Mucosa of gallbladder (tissue), 1 donor: Measurements from ENCODE around the gene LMAN2L. TPM values are rescaled to one million over a fixed set of nuclear protein-coding genes. Genes with fewer than 3 reads are reported as not detected.
"Not testable (repeated sequence)": the region's sequence is repeated elsewhere in the genome, so short reads cannot be mapped to it uniquely, and the experiment has no call there.

Experiments used
- DNase-seq: peaks from one replicate; pipeline ENCODE4 v3.0.0-alpha.2; 2020; ENCODE audit warnings: low spot score
- total RNA-seq: library from RNA; stranded (reverse); gene quantifications from one replicate; pipeline ENCODE4 v1.2.1, GENCODE V29; 2021
- donor health status: DM: no; HTN: no; CAD: no.

Gene LMAN2L
- total RNA-seq, 1 donor from 2014 or later, result 28.0 TPM

DNA sequence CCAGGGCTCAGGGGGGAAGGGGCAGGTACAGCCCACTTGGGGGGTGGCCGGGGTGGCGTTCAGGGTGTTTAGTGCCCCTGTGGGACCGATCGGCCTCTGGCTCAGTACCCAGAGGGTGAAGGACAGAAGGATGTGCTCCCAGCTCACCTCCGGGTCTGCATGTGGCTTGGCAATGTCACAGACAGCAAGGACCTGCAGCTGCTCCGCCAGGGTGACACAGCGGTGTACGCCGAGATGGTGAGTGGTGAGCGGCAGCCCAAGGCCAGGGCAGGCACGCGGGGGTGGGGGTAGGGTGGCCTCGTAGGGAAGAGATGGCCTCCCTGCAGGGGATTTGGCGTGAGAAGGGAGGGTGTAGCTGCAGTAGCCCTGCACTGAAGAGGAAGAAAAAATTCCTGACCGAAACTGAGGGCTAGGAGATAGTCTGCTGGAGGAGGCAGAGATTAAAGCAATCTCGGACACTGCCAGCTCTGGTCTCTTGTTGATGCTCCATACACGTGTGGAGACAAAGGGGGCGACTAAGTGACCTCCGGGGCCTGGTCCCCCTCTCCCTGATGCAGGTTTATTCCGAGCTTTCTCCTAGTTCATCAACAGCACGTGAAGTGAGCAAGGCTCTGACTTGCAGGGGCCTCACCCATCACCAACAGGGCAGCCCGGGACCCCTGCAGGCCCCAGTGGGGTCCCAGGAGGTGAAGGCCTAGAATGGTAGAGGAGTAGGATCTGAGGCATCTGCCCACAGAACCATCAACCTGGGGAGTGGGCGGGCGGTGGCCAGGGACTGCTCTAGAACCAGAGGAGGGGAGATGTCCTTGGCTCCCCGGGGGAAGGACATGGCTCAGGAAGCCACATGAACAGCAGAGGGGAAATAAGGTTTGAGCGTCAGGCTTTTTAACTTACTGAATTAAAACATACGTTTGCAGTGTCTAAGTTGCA, 51.9 kb downstream of the LMAN2L start:
- DNase-seq, result no peak

DNA sequence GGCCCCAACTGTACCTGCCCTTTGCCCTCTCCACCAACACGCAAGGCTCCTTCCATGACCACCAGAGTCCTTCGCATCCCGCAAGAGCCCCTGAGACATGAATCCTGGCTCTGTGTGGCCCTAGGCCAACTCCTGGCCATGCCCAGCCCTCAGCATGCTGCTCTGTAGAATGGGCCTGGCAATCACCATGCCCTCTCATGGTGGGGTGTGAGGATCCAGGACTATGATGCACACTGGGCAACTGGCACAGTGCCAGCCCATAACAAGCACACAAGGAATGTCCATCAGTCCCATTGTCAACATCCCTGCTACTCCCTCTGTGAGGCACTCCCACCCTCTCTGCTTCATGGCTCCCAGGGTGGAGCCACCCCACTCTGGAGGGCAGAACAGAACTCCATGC, 52.6 kb downstream of the LMAN2L start:
- DNase-seq, result no peak

DNA sequence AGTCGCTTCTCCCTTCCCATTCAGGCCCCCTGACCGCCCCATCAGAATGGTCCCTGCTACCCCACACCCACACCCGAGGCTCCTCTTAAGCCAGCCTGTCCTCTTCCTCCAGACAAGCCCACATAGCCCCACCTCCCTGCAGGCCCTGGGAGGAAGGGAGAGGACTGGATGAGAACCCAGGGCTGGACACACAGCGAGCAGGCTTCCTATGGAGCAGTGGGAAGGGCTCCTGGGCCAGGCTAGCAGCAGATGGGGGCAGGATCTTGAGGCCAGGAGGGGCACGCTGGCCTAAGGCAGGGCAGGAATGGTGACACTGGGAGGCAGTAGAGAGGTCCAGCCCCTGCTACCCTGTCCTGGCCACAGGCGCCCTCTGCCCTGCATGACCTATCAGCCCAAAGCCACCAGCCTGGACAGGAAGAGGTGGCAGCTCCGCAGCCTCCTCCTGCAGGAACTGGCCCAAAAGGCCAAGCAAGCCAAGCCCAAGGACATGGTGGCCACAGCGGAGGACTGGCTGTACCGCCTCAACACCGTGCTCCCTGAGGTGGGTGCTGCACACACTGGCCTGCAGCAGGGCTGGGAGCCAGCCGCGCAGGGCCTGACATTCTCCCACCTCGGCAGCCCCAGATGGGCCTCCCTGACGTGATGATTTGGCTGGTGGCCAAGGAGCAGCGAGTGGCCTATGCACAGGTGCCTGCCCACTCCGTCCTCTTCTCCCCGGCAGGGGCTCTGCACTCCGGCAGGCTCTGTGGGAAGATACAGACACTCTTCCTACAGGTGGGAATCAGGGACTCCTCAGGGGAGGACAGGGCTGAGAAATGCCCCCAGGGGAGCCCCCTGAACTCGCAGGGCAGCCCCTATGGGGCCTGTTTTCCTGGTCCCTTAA, 54.0 kb downstream of the LMAN2L start:
- DNase-seq, result no peak

DNA sequence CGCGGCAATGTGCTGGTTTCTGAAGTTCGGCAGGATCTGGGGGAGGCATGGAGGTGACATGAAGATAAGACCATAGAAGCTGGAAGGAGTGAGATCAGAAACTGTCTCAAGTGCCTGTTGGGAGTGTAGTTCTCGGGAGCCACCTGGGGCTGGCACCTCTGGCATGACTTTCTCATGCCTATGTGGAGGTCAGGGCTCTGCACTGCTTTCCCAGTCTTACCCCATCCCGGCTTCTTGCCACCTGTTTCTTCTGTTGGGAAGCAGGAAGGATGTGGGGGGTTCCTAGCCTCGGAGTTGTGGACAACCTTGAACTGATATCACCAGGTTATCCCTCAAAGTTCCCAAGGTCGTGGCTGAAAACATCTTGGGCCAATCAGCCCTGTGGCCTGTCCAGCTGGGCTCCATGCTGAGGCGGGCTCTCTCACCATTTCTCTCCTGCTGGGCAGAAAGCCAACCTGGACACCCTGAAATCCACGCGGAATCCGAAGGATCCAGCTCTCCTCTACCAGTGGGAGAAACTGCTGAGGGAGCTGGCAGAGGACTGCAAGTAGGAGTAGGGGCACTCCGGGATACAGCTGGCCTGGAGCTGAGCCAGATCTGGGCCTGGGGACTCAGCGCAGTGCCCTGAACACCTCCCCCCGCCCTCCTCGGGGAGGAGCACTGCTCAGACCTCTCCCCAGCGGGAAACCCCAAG, 54.8 kb downstream of the LMAN2L start:
- no peak for DNase-seq

DNA sequence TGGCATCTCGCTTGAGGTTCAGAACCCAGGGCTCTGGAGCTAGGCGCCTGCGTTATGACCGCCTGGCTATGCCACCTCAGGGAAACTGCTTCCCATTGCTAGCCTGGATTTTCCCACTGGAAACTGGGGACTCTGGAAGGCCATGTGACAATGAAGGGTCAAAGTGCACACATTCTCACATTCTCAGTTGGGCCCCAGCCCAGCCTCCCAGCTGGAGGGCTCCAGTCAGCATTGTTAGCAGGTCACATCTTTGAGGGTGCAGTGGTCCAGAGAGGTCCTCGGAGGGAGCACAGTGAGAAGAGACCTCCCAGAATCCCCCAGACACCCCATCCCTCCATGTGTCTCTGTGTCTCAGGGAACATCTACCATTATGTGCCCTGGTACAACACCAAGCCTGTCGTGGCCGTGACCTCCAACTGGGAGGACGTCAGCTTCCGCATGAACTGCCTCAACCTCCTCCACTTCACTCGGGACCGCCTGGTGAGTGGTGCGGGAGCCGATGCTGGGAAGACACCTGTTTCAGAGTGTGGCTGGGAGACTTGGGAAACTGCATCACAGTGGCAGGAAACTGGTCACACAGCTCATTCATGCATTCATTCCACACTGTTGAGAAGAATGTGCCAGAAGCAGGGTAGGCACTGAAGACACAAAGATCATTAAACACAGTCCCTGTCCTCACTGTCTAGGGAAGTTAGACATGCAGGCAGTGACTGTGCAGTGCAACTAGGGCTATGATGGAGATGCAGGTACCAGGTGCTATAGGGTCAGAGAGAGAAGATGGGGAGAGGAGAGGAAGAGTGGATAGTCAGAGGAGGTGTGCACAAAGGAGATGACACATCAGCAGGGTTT, 55.7 kb downstream of the LMAN2L start:
- no peak for DNase-seq

DNA sequence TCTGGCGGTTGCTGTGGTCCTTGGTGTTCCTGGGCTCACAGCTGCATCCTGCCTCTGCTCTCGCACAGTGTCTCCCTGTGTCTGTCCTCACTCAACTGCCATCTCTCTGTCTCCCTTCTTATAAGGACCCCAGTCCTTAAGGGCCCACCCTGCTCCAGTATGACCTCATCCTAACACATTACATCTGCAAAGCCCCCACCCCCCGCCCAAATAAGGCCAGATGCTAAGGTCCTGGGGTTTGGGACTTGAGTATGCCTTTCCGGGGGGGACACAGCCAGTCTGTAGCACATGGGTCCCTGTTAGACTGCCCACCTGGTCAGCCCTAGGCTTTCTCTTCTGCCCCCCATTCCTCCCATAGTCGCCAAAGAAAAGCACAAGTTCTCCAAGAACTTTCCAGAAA, 56.6 kb downstream of the LMAN2L start:
- DNase-seq, result no peak

DNA sequence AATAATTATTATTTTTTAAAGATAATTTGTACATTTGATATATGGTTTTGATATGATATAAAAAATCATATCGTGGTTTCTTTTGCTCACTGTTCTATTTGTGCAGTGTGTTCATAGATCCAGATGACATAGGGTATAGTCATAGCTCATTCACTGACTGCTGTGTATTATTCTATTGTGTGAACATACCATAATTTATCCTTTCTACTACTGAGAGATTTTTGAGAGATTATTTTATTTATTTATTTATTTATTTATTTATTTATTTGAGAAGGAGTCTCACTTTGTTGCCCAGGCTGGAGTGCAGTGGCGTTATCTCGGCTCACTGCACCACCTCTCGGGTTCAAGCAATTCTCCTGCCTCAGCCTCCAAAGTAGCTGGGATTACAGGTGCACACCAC, 58.3 kb downstream of the LMAN2L start:
- DNase-seq, result no peak

DNA sequence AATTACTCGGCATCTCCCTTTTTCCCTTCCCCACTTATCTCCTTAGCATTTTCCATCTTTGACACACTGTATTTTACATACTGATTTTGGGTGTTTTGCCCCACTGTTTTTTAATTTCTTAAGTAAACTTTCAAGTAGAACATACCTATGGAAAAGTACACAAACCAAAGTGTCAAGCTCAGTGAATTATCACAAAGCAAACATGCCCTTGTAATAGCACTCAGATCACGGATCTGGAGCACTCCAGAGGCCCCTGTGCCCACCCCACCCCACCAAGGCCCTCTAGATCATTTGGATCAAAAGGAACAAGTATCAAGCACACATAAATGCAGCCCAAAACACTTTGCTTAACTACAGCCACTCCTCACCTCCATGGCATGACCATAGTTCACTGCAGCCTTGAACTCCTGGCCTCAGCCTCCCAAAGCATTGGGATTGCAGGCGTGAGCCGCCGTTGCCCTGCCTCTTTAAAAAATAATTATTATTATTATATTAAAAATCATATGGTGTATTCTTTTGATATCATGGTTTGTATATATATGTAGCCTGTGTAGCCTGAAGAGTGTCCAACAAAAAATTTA, 59.2 kb downstream of the LMAN2L start:
- DNase-seq, result no peak

DNA sequence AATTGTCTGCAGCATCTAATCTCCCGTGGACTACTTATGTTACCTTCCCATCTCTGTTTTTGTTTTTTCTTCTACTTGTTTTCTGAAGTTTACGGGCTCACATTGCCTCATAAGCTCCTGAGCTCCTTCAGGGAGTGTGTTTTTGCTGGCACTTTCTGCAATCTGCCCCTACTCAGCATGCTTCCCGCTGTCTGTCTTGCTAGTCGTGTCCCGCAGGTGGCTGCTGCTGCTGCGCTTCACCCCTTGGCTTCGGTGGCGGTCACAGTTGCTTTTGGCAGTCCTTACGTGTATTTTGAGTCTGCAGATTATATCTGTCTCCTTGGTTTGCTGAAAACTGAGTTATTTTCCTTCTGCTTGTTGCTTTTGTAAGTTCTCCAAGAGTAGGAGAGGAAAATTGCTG, 60.0 kb downstream of the LMAN2L start:
- no peak for DNase-seq

DNA sequence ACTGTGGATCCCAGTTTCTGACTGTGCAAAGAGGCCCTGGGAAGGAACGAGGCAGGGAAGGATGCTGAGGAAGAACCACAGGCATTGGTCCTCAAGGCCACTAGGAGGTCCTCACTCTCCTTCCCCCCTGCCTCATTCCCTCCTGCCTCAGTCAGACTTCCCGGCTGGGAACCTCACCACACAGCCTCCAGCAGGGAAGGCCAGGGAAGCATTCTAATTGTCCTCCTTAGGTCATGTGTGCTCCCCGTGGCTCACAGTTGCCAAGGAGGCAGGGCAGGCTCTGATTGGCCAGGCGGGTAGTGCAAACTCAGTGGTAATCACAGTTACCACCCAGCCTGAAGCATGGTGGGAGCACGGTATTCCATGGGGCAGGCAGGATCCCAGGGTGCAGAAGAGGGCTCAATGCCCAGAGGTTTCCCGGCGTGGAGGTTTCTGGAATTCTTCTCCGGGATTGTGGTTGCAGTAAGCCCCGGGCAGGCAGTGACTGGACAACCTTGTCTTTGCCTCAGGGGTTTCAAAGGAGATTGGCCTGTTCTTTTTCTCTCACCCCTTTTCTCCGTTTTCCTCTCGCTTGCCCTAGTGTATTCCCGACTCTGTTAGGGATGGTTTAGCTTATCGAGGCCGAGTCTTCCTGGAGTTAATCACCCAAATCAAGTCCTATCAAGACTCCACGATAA, 70.2 kb downstream of the LMAN2L start:
- no peak for DNase-seq

DNA sequence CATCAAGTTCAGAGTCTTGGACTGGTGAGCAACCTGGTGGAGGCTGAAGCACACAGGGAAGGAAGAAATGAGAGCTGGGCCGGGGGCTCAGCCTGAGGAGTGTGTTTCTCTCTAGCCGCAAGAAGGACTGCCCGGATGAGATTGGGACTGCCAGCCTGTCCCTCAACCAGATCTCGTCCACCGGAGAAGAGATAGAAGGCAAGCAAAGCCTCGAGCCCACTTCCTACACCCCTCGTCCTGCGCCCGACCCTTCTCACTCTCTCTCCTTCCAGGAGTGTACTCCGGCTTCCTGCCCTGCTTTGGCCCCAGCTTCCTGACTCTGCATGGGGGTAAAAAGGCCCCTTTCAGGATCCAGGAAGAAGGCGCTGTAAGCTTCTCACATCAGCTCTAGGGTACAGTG, 71.1 kb downstream of the LMAN2L start:
- DNase-seq, result no peak

DNA sequence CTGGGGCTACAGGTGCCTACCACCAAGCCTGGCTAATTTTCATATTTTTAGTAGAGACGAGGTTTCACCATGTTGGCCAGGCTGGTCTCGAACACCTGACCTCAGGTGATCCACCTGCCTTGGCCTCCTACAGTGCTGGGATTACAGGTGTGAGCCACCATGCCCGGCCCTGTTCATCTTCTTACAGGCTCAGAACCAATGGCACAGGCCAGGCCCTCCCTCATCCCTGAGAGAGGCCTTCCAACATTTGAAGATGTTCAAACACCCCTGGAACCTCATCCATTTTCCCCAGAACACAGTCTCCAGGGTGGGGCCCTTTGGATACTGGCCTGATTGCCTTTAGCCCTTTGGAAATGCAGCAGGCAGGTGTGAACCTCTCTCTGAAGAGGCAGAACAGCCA, 74.1 kb downstream of the LMAN2L start:
- not testable (repeated sequence) for DNase-seq

DNA sequence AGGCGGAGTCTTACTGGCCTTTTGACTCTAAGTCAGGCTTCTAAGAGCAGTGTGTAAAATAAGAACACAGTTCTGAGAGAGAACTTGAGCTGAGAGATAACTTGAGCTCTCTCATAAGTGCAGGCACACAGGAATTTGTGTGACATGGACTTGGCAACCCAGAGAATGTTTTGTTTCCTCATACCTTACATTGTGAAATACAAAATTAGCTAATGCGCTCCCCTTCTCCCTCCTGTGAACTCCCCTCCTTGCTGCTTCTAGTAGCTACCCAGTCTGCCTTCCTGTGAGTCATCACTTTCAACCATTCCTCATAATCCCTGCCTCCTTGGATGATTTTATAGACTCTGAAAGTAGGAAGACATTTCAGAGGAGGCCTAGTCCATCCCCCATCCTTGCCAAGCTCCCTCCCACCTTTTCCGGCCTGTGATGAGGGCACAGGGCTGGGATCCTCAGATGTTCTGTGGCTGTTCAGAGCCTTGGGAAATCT, 74.7 kb downstream of the LMAN2L start:
- no peak for DNase-seq

DNA sequence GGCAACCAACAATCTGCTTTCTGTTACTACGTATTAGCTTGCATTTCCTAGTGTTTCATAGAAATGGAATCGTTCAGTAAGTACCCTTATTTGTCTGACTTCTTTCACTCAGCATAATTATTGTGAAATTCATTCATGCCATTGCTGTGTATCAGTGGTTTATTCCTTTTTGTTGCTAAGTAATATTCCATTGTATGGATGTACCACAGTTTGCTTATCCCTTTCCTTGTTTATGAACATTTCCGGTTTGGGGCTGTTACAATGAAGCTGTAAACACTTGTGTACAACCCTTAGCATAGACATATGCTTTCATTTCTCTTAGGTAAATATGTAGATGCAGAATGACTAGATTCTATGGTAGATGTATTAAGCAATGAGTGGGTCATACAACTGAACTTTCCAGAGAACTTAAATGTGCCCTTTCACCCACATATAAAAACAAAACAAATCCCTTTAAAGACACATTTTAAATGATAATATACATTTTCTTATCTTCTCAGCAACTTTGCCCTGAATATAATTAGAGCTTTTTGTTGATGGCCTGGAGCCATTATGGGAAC, 75.4 kb downstream of the LMAN2L start:
- DNase-seq, result no peak

DNA sequence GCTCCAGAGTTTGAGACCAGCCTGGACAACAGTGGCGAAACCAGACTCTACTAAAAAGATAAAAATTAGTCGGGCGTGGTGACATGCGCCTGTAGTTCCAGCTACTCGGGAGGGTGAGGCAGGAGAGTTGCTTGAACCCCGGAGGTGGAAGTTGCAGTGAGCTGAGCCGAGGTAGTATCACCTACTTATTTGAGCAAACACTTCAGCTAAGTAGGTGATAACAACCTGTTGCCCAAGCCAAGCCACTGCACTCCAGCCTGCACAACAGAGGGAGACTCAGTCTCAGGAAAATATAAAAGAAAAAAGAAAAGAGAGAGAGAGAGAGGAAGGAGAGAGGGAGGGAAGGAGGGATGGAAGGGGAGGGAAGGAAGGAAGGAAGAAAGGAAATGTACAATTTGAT, 76.0 kb downstream of the LMAN2L start:
- no peak for DNase-seq

DNA sequence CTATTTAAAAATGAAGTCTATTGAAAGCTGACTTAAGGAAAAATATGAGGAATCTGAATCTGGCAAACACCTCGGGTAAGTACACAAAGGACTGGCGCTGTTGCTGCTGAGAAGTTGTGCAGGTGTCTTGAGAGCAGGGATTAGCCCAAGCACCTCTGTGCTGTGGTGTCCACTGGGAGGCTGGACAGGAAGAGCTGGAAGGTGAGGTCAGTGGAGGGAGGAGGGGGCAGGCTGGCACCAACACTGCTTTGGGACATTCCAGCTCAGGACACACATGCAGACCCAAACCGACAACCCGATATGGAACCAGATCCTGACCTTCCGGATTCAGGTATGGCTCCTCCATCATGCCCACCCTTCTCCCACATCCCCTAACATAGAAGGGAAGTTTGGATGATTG, 76.7 kb downstream of the LMAN2L start:
- no peak for DNase-seq

DNA sequence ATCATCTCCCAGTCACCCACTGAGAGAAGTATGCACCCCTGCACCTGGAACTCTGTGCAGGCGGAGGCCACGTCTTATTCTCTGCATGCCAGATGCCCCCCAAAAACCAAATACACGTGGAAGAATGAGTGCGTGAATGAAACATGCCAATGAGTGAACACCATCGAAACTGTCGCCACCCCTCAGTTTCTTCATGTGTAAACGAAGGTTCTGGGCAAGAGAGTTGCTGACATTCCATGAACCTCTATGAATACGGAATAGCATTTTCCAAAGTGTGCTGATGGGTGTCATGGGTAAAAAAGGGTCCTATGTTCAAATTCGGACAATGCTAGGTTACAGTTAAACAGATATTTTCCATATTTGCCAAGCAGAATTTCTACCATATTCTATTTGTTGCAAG, 77.5 kb downstream of the LMAN2L start:
- no peak for DNase-seq

DNA sequence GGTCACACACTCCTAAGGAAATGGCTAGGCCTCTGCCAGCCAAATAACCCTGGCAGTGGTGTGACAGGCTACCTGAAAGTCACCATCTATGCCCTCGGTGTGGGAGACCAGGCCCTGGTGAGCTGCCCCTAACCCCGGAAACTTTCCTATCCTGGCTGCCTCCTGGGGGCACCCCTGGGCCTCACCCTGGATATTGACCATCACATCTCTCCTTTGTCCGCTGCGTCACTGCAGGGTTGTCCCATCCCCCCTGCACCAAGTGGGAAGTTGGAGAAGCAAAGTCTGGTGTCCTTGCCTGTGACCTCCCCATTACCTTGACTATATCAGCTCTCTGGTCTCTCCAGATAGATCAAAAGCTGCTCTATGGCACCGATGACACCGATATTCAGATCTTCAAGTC, 78.5 kb downstream of the LMAN2L start:
- no peak for DNase-seq

DNA sequence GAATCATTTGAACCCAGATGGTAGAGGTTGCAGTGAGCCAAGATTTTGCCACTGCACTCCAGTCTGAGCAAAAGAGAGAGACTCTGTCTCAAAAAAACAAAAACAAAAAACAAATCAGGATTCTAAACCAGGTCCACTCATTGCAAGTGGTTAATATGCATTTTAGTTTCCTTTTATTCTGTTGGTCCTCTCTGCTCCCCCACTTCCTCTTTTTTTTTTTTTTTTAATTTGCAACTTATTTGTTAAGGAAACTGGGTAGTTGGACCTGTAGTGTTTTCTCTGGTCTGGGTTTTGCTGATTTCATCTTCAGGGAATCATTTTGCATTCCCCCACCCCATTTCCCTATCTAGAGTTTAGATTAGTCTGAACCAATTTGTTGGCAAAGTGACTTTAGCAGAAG, 83.3 kb downstream of the LMAN2L start:
- no peak for DNase-seq
